SK-N-SH treated with all-trans-retinoic acid at 6 μM for 48 hours (cell line): ENCODE results near the gene OAS2.

Source experiments
- ATAC-seq: fragments of 200-7000 bp; cut with Tn5 transposase; 3 replicates; pipeline ENCODE4 v1.9.1; 2020; ENCODE audit warnings: mild to moderate bottlenecking, moderate library complexity
- ARNTL ChIP-seq: fragments of 450-650 bp; formaldehyde crosslinking; IDR thresholded peaks from 2 replicates; pipeline ENCODE4 v1.5.0; 2020; ENCODE audit warnings: low read depth, mild to moderate bottlenecking, moderate library complexity, borderline replicate concordance
- BACH2 ChIP-seq: fragments of 250-450 bp; sonication (Bioruptor Pico); IDR thresholded peaks from 2 replicates; pipeline ENCODE4 v1.9.0; 2021; ENCODE audit warnings: mild to moderate bottlenecking, borderline replicate concordance
- CREB5 ChIP-seq: fragments of 250-450 bp; sonication (Bioruptor Pico); IDR thresholded peaks from 2 replicates; pipeline ENCODE4 v1.5.1; 2020; ENCODE audit warnings: low read depth, mild to moderate bottlenecking, moderate library complexity
- CSDC2 ChIP-seq: fragments of 250-450 bp; sonication (Bioruptor Pico); IDR thresholded peaks from 2 replicates; pipeline ENCODE4 v1.5.0; 2020; ENCODE audit warnings: mild to moderate bottlenecking, moderate library complexity
- CSRNP3 ChIP-seq: fragments of 250-450 bp; sonication (Bioruptor Pico); IDR thresholded peaks from 2 replicates; pipeline ENCODE4 v1.5.1; 2021; ENCODE audit warnings: mild to moderate bottlenecking, moderate library complexity
- ESRRG ChIP-seq: fragments of 250-450 bp; sonication (Bioruptor Pico); IDR thresholded peaks from 2 replicates; pipeline ENCODE4 v1.6.1; 2021; ENCODE audit warnings: mild to moderate bottlenecking
- GLIS3 ChIP-seq: fragments of 250-450 bp; sonication (Bioruptor Pico); IDR thresholded peaks from 2 replicates; pipeline ENCODE4 v1.5.0; 2020; ENCODE audit warnings: mild to moderate bottlenecking, moderate library complexity
- ISL1 ChIP-seq: fragments of 250-450 bp; sonication (Bioruptor Pico); IDR thresholded peaks from 2 replicates; pipeline ENCODE4 v2.1.2; 2022; ENCODE audit warnings: mild to moderate bottlenecking, moderate library complexity
- OSR1 ChIP-seq: fragments of 250-450 bp; sonication (Bioruptor Pico); IDR thresholded peaks from 2 replicates; pipeline ENCODE4 v1.8.0; 2022; ENCODE audit warnings: moderate library complexity, mild to moderate bottlenecking, inconsistent platforms
- PATZ1 ChIP-seq: fragments of 250-450 bp; sonication (Bioruptor Pico); IDR thresholded peaks from 2 replicates; pipeline ENCODE4 v1.8.0; 2020; ENCODE audit warnings: mild to moderate bottlenecking, moderate library complexity, borderline replicate concordance
- POU6F1 ChIP-seq: fragments of 250-450 bp; sonication (Bioruptor Pico); IDR thresholded peaks from 2 replicates; pipeline ENCODE4 v1.8.0; 2021; ENCODE audit warnings: low read depth, mild to moderate bottlenecking, moderate library complexity, borderline replicate concordance
- PPARA ChIP-seq: fragments of 250-450 bp; sonication (Bioruptor Pico); IDR thresholded peaks from 2 replicates; pipeline ENCODE4 v1.5.0; 2020; ENCODE audit warnings: mild to moderate bottlenecking, borderline replicate concordance
- RARB ChIP-seq: fragments of 250-450 bp; sonication (Bioruptor Pico); IDR thresholded peaks from 2 replicates; pipeline ENCODE4 v1.8.0; 2021; ENCODE audit warnings: mild to moderate bottlenecking, moderate library complexity
- SNAI2 ChIP-seq: fragments of 250-450 bp; sonication (Bioruptor Pico); IDR thresholded peaks from 2 replicates; pipeline ENCODE4 v1.5.0; 2020; ENCODE audit warnings: mild to moderate bottlenecking, moderate library complexity
- TCF4 ChIP-seq: fragments of 250-450 bp; sonication (Bioruptor Pico); IDR thresholded peaks from 2 replicates; pipeline ENCODE4 v1.8.0; 2021; ENCODE audit warnings: mild to moderate bottlenecking, moderate library complexity, borderline replicate concordance
- TOX ChIP-seq: fragments of 250-450 bp; sonication (Bioruptor Pico); IDR thresholded peaks from 2 replicates; pipeline ENCODE4 v1.8.0; 2021; ENCODE audit warnings: mild to moderate bottlenecking, moderate library complexity, borderline replicate concordance
- TSHZ2 ChIP-seq: fragments of 250-450 bp; sonication (Bioruptor Pico); IDR thresholded peaks from 2 replicates; pipeline ENCODE4 v1.5.0; 2020; ENCODE audit warnings: mild to moderate bottlenecking, moderate library complexity
- ZC3H10 ChIP-seq: fragments of 250-450 bp; sonication (Bioruptor Pico); IDR thresholded peaks from 2 replicates; pipeline ENCODE4 v1.5.1; 2021; ENCODE audit warnings: mild to moderate bottlenecking, moderate library complexity
- ZFP3 ChIP-seq: fragments of 250-450 bp; sonication (Bioruptor Pico); IDR thresholded peaks from 2 replicates; pipeline ENCODE4 v1.5.0; 2020; ENCODE audit warnings: mild to moderate bottlenecking, moderate library complexity
- ZFP30 ChIP-seq: fragments of 450-650 bp; formaldehyde crosslinking; IDR thresholded peaks from 2 replicates; pipeline ENCODE4 v1.5.0; 2022; ENCODE audit warnings: mild to moderate bottlenecking, moderate library complexity
- ZNF565 ChIP-seq: fragments of 450-650 bp; formaldehyde crosslinking; conservative IDR thresholded peaks from 2 replicates; pipeline ENCODE4 v1.5.0; 2020; ENCODE audit warnings: low read depth, mild to moderate bottlenecking, moderate library complexity
- ZNF70 ChIP-seq: fragments of 450-650 bp; formaldehyde crosslinking; IDR thresholded peaks from 2 replicates; pipeline ENCODE4 v1.5.0; 2020; ENCODE audit warnings: mild to moderate bottlenecking, moderate library complexity
- ZNF8 ChIP-seq: fragments of 450-650 bp; formaldehyde crosslinking; IDR thresholded peaks from 2 replicates; pipeline ENCODE4 v1.5.0; 2020; ENCODE audit warnings: mild to moderate bottlenecking, moderate library complexity

Gene OAS2

GRCh38 chr12:113016796-113017195, 38.5 kb downstream of the OAS2 start:
- TF ChIP-seq PATZ1: no peak
- no peak for TF ChIP-seq TSHZ2 (CRISPR knock-in tag)
- TF ChIP-seq ZFP30 (CRISPR knock-in tag): no peak
- no peak for TF ChIP-seq ZNF8 (CRISPR knock-in tag)
- no peak for TF ChIP-seq CREB5 (CRISPR knock-in tag)
- TF ChIP-seq ZNF70 (CRISPR knock-in tag): no peak
- TF ChIP-seq GLIS3 (CRISPR knock-in tag): no peak
- no peak for TF ChIP-seq BACH2 (CRISPR knock-in tag)
- TF ChIP-seq ZFP3: no peak
- TF ChIP-seq OSR1 (CRISPR knock-in tag): no peak
- no peak for TF ChIP-seq PPARA (CRISPR knock-in tag)
- no peak for TF ChIP-seq SNAI2 (CRISPR knock-in tag)
- no peak for TF ChIP-seq TCF4 (CRISPR knock-in tag)
- TF ChIP-seq ZC3H10: no peak
- ATAC-seq: no peak

GRCh38 chr12:113019025-113019424, 40.7 kb downstream of the OAS2 start:
- no peak for TF ChIP-seq ZFP30 (CRISPR knock-in tag)
- no peak for TF ChIP-seq ZC3H10
- no peak for TF ChIP-seq TSHZ2 (CRISPR knock-in tag)
- no peak for TF ChIP-seq OSR1 (CRISPR knock-in tag)
- no peak for TF ChIP-seq ZNF8 (CRISPR knock-in tag)
- TF ChIP-seq ARNTL (CRISPR knock-in tag): no peak
- no peak for TF ChIP-seq CREB5 (CRISPR knock-in tag)
- TF ChIP-seq ZFP3: no peak
- TF ChIP-seq PPARA (CRISPR knock-in tag): no peak
- TF ChIP-seq CSDC2 (CRISPR knock-in tag): no peak
- no peak for TF ChIP-seq POU6F1 (CRISPR knock-in tag)
- no peak for TF ChIP-seq ESRRG (CRISPR knock-in tag)
- ATAC-seq: no peak

- no peak for ATAC-seq
- TF ChIP-seq RARB (CRISPR knock-in tag) (no peak), TOX (CRISPR knock-in tag) (no peak), CSRNP3 (CRISPR knock-in tag) (no peak), CSDC2 (CRISPR knock-in tag) (no peak), ZFP3 (no peak), BACH2 (CRISPR knock-in tag) (no peak), CREB5 (CRISPR knock-in tag) (no peak), ISL1 (CRISPR knock-in tag) (no peak), ZNF70 (CRISPR knock-in tag) (no peak), ZNF565 (CRISPR knock-in tag) (no peak)
These were observed 43.2 kb downstream of the OAS2 start for GRCh38 chr12:113021500-113021899.
